AG09309 (cell line): ENCODE measurements around the gene MCTP1.

Experiments used
- DNase-seq: peaks from one replicate; pipeline ENCODE4 v3.0.0-alpha.2; 2010; ENCODE audit warnings: low read depth
- H3K4me3 ChIP-seq: 2 replicates; pipeline ENCODE4 v1.5.1; 2011; ENCODE audit warnings: mild to moderate bottlenecking, low read depth, low read length, moderate library complexity; ENCODE audit not compliant: control insufficient read depth
- CTCF ChIP-seq: IDR thresholded peaks from 2 replicates; pipeline ENCODE4 v1.5.1; 2011; ENCODE audit warnings: mild to moderate bottlenecking, low read depth, low read length, inconsistent platforms; ENCODE audit not compliant: insufficient read depth, control insufficient read depth; ENCODE audit errors: missing control alignments

Gene MCTP1

GRCh38 chr5:95078868-95079267 is 206.0 kb downstream of the MCTP1 start:
- no peak for DNase-seq
- H3K4me3 ChIP-seq: no peak overlapping the region
- no peak for TF ChIP-seq CTCF

GRCh38 chr5:95076395-95077185 is 208.3 kb downstream of the MCTP1 start:
- DNase-seq: no peak
- no peak overlapping the region for H3K4me3 ChIP-seq
- TF ChIP-seq CTCF: no peak

GRCh38 chr5:95075111-95075510 is 209.8 kb downstream of the MCTP1 start:
- no peak overlapping the region for H3K4me3 ChIP-seq
- TF ChIP-seq CTCF: no peak
- no peak for DNase-seq

- no peak overlapping the region for H3K4me3 ChIP-seq
- no peak for DNase-seq
- TF ChIP-seq CTCF: no peak
Observed at GRCh38 chr5:95072281-95072680, 212.6 kb downstream of the MCTP1 start.

- no peak for DNase-seq
- no peak overlapping the region for H3K4me3 ChIP-seq
- TF ChIP-seq CTCF: no peak
Observed at GRCh38 chr5:95070866-95071265, 214.0 kb downstream of the MCTP1 start.

GRCh38 chr5:95070453-95070852 is 214.4 kb downstream of the MCTP1 start:
- DNase-seq: no peak
- no peak for TF ChIP-seq CTCF
- H3K4me3 ChIP-seq: no peak overlapping the region
